Hepatocyte (in vitro differentiated cells): Measurements from ENCODE around the gene OAS3.

Experiments
- EZH2 ChIP-seq: fragments of 200-600 bp; sonication (generic); IDR thresholded peaks from 2 replicates; pipeline ENCODE4 v1.6.1; 2016; ENCODE audit warnings: antibody characterized with exemption, mild to moderate bottlenecking, borderline replicate concordance
- EZH2phosphoT487 ChIP-seq: fragments of 200-600 bp; sonication (generic); IDR thresholded peaks from one replicate; pipeline ENCODE4 v1.6.1; 2018; ENCODE audit warnings: antibody characterized with exemption, mild to moderate bottlenecking, low read depth, moderate library complexity; ENCODE audit not compliant: unreplicated experiment, severe bottlenecking
- TF ChIP-seq, protein P1 (sequence below): fragments of 200-600 bp; sonication (generic); IDR thresholded peaks from 2 replicates; pipeline ENCODE4 v1.5.1; 2016; ENCODE audit warnings: antibody characterized with exemption, mild to moderate bottlenecking; ENCODE audit not compliant: poor library complexity

DNA sequence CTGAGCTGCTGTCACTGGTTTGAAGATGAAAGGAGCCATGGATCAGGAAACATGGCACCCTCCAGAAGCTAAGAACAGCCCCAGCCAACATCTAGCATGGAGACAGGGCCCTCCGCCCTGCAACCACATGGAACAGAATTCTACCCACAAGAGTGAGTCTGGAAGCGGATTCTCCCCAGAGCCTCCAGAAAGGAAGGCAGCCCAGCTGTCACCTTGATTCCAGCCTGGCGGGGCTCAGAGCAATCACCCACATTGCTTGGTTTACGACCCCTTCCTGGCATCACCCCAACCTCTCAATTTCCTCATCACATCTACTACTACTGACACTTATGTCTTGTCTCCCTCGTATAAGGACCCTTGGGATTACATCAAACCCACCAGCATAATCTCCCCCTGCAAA is 78.5 kb downstream of the OAS3 start:
- TF ChIP-seq, protein P1, sequence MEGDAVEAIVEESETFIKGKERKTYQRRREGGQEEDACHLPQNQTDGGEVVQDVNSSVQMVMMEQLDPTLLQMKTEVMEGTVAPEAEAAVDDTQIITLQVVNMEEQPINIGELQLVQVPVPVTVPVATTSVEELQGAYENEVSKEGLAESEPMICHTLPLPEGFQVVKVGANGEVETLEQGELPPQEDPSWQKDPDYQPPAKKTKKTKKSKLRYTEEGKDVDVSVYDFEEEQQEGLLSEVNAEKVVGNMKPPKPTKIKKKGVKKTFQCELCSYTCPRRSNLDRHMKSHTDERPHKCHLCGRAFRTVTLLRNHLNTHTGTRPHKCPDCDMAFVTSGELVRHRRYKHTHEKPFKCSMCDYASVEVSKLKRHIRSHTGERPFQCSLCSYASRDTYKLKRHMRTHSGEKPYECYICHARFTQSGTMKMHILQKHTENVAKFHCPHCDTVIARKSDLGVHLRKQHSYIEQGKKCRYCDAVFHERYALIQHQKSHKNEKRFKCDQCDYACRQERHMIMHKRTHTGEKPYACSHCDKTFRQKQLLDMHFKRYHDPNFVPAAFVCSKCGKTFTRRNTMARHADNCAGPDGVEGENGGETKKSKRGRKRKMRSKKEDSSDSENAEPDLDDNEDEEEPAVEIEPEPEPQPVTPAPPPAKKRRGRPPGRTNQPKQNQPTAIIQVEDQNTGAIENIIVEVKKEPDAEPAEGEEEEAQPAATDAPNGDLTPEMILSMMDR: no peak
- TF ChIP-seq EZH2phosphoT487 (no peak), EZH2 (no peak)
